ENCODE results near the gene BORCS5. TPM values are rescaled to one million over a fixed set of nuclear protein-coding genes. Genes with fewer than 3 reads are reported as not detected.
A peak's percentile ranks its signal among the peaks of the same experiment; 100 is the strongest.

Gene BORCS5
- total RNA-seq, 5 donors from 2014 or later (not counting 1 experiment from before 2014, with no cell fraction given), result 18.0 to 34.0 (median 25.5) TPM

DNA sequence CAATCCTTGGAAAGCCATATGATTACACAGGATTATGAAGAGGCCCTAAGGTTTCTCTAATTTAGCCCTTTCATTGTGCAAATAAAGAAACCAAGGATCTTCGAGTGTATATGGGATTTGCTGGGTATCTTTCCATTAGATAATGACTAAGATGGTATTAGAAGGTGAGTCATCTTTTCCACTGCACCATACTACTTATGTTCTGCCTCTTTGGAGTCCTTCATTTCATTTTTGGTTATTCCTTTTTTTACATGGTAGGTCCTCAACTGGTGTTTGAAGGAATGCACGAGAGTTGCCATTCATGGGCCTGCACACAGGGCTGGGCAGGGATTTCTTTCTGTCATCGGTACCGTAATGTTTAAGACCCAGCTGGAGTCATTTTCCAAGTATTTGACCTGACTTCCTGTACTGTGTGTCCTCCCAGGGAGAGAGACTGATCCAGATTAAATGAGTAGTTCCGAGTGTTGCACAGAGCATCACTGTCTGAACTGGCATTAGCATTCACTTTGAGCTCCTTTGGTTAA lies 85.7 kb downstream of the BORCS5 start:
- H3K27me3 Mint-ChIP-seq, result no peaks in the 10 kb centered on the region
- DNase-seq (peak in 1 of 35 experiments; percentile 50), ATAC-seq (replicated peaks in 1 of 4) (peak in 1 of 4 experiments; percentile 1)
- Histone ChIP-seq H3K36me3 (ENCODE audit: control insufficient read depth in 2 of 2, extremely low read depth in 1 of 2, insufficient read depth in 1 of 2, low read length in 1 of 2) (peaks cover 0 to 3% of the 10 kb centered on the region in 2 donors), H3K4me3 (ENCODE audit: control insufficient read depth in 1 of 2, extremely low read depth in 1 of 2, low read length in 1 of 2) (no peak overlapping the region), H3K4me1 (ENCODE audit: control insufficient read depth in 1 of 2, extremely low read depth in 1 of 2, insufficient read depth in 2 of 2, low read length in 2 of 2) (peaks cover 33 to 70% of the 10 kb centered on the region in 2 experiments), H3K27me3 (replicated peaks in 1 of 2; ENCODE audit: control insufficient read depth in 2 of 2, extremely low read depth in 1 of 2, insufficient read depth in 2 of 2, low read length in 1 of 2) (no peaks in the 10 kb centered on the region), H3K27ac (ENCODE audit: low read length) (peak overlapping the region; percentile 96), H3K9me3 (no peaks in the 10 kb centered on the region)
- H3K9me3 Mint-ChIP-seq, result no peaks in the 10 kb centered on the region
- ChIA-PET CTCF (interaction anchor here in 1 of 2 donors (0.8 to 2.7 kb wide), 7 partner anchors 23 to 66 kb away, joined by 3 to 21 read pairs (median 8); no protein-coding TSS in a partner anchor), POLR2A (interaction anchor here (0.6 to 2.4 kb wide), 17 partner anchors 12 to 294 kb away, joined by 3 to 28 read pairs (median 5); partner anchors contain the start of gene DUSP16 (in 1 of the 2))
- H3K27ac Mint-ChIP-seq, result peak overlapping the region; percentile 92 to 94
- whole genome bisulfite sequencing (ENCODE audit: insufficient coverage), result 94% methylated on average over 3 of the region's 5 CpGs
- peaks cover 57 to 92% (median 89%) of the 10 kb centered on the region in 3 donors for H3K4me1 Mint-ChIP-seq
- peaks cover 22% of the 10 kb centered on the region for H3K36me3 Mint-ChIP-seq
- peak overlapping the region in 2 of 3 donors; percentile 5 to 63 for H3K4me3 Mint-ChIP-seq

DNA sequence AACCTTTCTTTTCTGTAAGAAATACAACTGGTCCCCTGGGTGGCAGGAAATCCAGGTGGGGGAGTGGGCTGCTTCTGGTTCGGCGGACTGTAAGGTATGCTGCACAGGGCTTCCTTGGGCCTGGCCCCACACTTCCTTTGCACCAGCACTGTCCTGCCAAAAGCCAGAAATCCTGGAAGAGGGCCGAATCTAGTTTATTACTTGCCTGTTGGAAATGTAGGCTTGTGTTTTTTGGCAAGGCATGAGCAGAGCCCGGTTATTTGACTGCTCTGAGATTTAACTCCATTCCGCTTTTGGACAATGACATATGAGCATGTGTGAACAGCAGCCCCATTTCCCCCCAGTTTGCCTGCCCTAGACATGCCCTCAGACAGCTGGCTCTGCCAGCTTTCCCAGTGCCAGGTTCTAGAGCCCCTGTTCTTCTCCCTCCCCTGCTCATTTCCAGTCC lies 86.6 kb downstream of the BORCS5 start:
- 100% methylated on average over 2 of the region's 5 CpGs for WGBS (ENCODE audit: insufficient coverage)
- Histone ChIP-seq H3K27ac (ENCODE audit: low read length) (peak overlapping the region; percentile 96), H3K9me3 (no peaks in the 10 kb centered on the region), H3K27me3 (replicated peaks in 1 of 2; ENCODE audit: control insufficient read depth in 2 of 2, extremely low read depth in 1 of 2, insufficient read depth in 2 of 2, low read length in 1 of 2) (no peaks in the 10 kb centered on the region), H3K36me3 (ENCODE audit: control insufficient read depth in 2 of 2, extremely low read depth in 1 of 2, insufficient read depth in 1 of 2, low read length in 1 of 2) (peaks cover 0 to 3% of the 10 kb centered on the region in 2 donors), H3K4me3 (ENCODE audit: control insufficient read depth in 1 of 2, extremely low read depth in 1 of 2, low read length in 1 of 2) (no peak overlapping the region), H3K4me1 (ENCODE audit: control insufficient read depth in 1 of 2, extremely low read depth in 1 of 2, insufficient read depth in 2 of 2, low read length in 2 of 2) (peaks cover 33 to 73% of the 10 kb centered on the region in 2 experiments)
- Mint-ChIP-seq H3K4me3 (peak overlapping the region in 1 of 3 donors; percentile 63), H3K27me3 (no peaks in the 10 kb centered on the region), H3K27ac (peak overlapping the region; percentile 92 to 94), H3K4me1 (peaks cover 57 to 87% (median 86%) of the 10 kb centered on the region in 3 donors), H3K9me3 (no peaks in the 10 kb centered on the region), H3K36me3 (peaks cover 20% of the 10 kb centered on the region)
- ATAC-seq (replicated peaks in 1 of 4) (no peak), DNase-seq (no peak)
- ChIA-PET POLR2A (interaction anchor here in 1 of 2 donors (0.6 to 2.4 kb wide), 4 partner anchors 13 to 215 kb away, joined by 3 to 28 read pairs (median 20); no protein-coding TSS in a partner anchor), CTCF (interaction anchor here in 1 of 2 donors (0.5 to 2.5 kb wide), 2 partner anchors 22 to 32 kb away, joined by 5 to 21 read pairs; no protein-coding TSS in a partner anchor)

DNA sequence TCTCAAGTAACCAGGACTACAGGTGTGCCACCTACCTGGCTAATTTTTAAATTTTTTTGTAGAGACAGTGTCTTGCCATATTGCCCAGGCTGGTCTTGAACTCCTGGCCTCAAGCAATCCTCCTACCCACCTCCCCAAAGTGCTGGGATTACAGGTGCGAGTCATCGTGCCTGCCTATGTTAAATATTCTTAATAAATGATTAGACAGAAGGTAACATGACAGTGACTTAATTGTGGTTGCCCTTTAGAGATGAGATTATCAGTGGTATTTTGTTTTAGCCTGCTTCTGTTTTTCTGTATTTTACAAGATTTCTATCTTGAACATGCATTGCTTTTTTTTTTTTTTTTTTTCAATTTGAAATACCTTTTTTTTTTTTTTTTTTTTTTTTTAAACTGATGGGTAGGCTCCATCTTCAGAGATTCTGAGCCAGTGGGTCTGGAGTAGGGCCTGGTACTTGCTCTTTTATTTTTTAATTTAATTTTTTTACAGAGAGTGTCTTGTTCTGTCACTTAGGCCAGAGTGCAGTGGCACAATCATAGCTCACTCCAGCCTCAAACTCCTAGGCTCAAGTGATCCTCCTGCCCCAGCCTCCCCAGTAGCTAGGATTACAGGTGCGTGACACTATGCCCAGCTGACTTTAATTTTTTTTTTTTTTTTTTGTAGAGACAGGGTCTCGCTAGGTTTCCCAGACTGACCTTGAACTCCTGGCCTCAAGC lies 88.4 kb downstream of the BORCS5 start:
- ChIA-PET CTCF (interaction anchor here (0.8 to 1.1 kb wide), 4 partner anchors 11 to 291 kb away, joined by 3 to 5 read pairs (median 3); no protein-coding TSS in a partner anchor), POLR2A (interaction anchor here (0.6 to 0.8 kb wide), 7 partner anchors 9 to 164 kb away, joined by 3 to 13 read pairs (median 5); no protein-coding TSS in a partner anchor)
- H3K9me3 ChIP-seq, result no peaks in the 10 kb centered on the region
- peak overlapping the region; percentile 78 to 92 for H3K27ac Mint-ChIP-seq
- H3K27ac ChIP-seq (ENCODE audit: low read length), result peak overlapping the region; percentile 96
- no CpG with 5 or more reads among the region's 4 CpGs for WGBS (ENCODE audit: insufficient coverage)
- H3K36me3 ChIP-seq (ENCODE audit: control insufficient read depth in 2 of 2, extremely low read depth in 1 of 2, insufficient read depth in 1 of 2, low read length in 1 of 2), result peaks cover 0 to 3% of the 10 kb centered on the region in 2 donors
- H3K4me3 Mint-ChIP-seq, result no peak overlapping the region
- ATAC-seq (replicated peaks in 1 of 4), result no peak
- no peaks in the 10 kb centered on the region for H3K27me3 Mint-ChIP-seq
- H3K27me3 ChIP-seq (replicated peaks in 1 of 2; ENCODE audit: control insufficient read depth in 2 of 2, extremely low read depth in 1 of 2, insufficient read depth in 2 of 2, low read length in 1 of 2), result no peaks in the 10 kb centered on the region
- H3K4me1 ChIP-seq (ENCODE audit: control insufficient read depth in 1 of 2, extremely low read depth in 1 of 2, insufficient read depth in 2 of 2, low read length in 2 of 2), result peaks cover 30 to 62% of the 10 kb centered on the region in 2 experiments
- H3K36me3 Mint-ChIP-seq, result peaks cover 25% of the 10 kb centered on the region
- DNase-seq, result no peak
- no peaks in the 10 kb centered on the region for H3K9me3 Mint-ChIP-seq
- H3K4me3 ChIP-seq (ENCODE audit: control insufficient read depth in 1 of 2, extremely low read depth in 1 of 2, low read length in 1 of 2), result no peak overlapping the region
- H3K4me1 Mint-ChIP-seq, result peaks cover 49 to 80% (median 74%) of the 10 kb centered on the region in 3 donors

DNA sequence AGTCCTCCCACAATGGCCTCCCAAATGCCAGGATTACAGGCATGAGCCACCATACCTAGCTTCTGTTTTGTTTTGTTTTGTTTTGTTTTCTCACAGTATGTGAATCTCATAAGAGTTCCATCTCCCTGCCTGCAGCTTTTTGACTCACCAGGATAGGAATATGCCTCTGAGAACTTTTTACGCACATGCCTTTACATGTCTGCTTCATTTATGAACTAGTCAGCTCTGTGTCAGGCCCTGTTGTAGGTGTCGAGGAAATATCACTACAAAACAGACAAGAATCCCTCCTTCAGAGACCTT lies 89.0 kb downstream of the BORCS5 start:
- Histone ChIP-seq H3K4me1 (ENCODE audit: control insufficient read depth in 1 of 2, extremely low read depth in 1 of 2, insufficient read depth in 2 of 2, low read length in 2 of 2) (peaks cover 25 to 57% of the 10 kb centered on the region in 2 experiments), H3K27ac (ENCODE audit: low read length) (no peak overlapping the region), H3K4me3 (ENCODE audit: control insufficient read depth in 1 of 2, extremely low read depth in 1 of 2, low read length in 1 of 2) (no peak overlapping the region), H3K27me3 (replicated peaks in 1 of 2; ENCODE audit: control insufficient read depth in 2 of 2, extremely low read depth in 1 of 2, insufficient read depth in 2 of 2, low read length in 1 of 2) (no peaks in the 10 kb centered on the region), H3K9me3 (no peaks in the 10 kb centered on the region), H3K36me3 (ENCODE audit: control insufficient read depth in 2 of 2, extremely low read depth in 1 of 2, insufficient read depth in 1 of 2, low read length in 1 of 2) (peaks cover 0 to 3% of the 10 kb centered on the region in 2 donors)
- Mint-ChIP-seq H3K4me3 (no peak overlapping the region), H3K27me3 (no peaks in the 10 kb centered on the region), H3K9me3 (no peaks in the 10 kb centered on the region), H3K36me3 (peaks cover 23% of the 10 kb centered on the region), H3K27ac (peak overlapping the region; percentile 41 to 68), H3K4me1 (peaks cover 44 to 75% (median 69%) of the 10 kb centered on the region in 3 donors)
- ChIA-PET CTCF (interaction anchor here in 1 of 2 donors (1.2 kb wide), 1 partner anchor 20 kb away, joined by 4 read pairs; no protein-coding TSS in a partner anchor), POLR2A (interaction anchor here in 1 of 2 donors (0.7 kb wide), 2 partner anchors 11 to 20 kb away, joined by 3 to 7 read pairs; no protein-coding TSS in a partner anchor)
- DNase-seq, result no peak
- no peak for ATAC-seq (replicated peaks in 1 of 4)
- WGBS (ENCODE audit: insufficient coverage), result no CpG with 5 or more reads among the region's 2 CpGs

DNA sequence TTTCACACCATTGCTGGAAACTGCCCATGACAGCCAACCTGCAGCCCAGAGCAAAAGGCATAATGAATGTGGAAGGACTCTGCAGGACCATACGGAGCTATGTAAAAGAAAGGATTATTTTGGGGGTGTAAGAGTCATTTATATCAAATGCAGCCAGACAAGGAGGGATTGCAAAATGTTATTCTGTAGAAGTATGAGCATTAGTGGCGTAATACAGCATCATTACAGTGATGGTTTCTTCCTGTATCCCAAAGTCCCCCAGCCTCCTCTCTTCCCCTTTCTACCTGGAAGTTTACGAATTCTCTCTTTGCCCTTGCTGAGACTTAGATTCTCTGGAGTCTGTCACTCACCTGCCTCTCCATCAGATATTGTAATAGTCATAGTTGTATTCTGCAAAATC lies 89.9 kb downstream of the BORCS5 start:
- Histone ChIP-seq H3K27me3 (replicated peaks in 1 of 2; ENCODE audit: control insufficient read depth in 2 of 2, extremely low read depth in 1 of 2, insufficient read depth in 2 of 2, low read length in 1 of 2) (no peaks in the 10 kb centered on the region), H3K9me3 (no peaks in the 10 kb centered on the region), H3K27ac (ENCODE audit: low read length) (no peak overlapping the region), H3K4me3 (ENCODE audit: control insufficient read depth in 1 of 2, extremely low read depth in 1 of 2, low read length in 1 of 2) (no peak overlapping the region), H3K4me1 (ENCODE audit: control insufficient read depth in 1 of 2, extremely low read depth in 1 of 2, insufficient read depth in 2 of 2, low read length in 2 of 2) (peaks cover 15 to 47% of the 10 kb centered on the region in 2 experiments), H3K36me3 (ENCODE audit: control insufficient read depth in 2 of 2, extremely low read depth in 1 of 2, insufficient read depth in 1 of 2, low read length in 1 of 2) (peaks cover 0 to 3% of the 10 kb centered on the region in 2 donors)
- ATAC-seq (replicated peaks in 1 of 4) (no peak), DNase-seq (no peak)
- 100% methylated on average over 1 of the region's 3 CpGs for WGBS (ENCODE audit: insufficient coverage)
- POLR2A ChIA-PET, result interaction anchor here in 1 of 2 donors (0.5 kb wide), 1 partner anchor 100 kb away, joined by 15 read pairs; no protein-coding TSS in a partner anchor
- H3K4me3 Mint-ChIP-seq, result no peak overlapping the region
- H3K27me3 Mint-ChIP-seq, result no peaks in the 10 kb centered on the region
- CTCF ChIA-PET, result interaction anchor here (0.5 to 1.2 kb wide), 3 partner anchors 19 to 124 kb away, joined by 3 to 4 read pairs (median 4); no protein-coding TSS in a partner anchor
- no peaks in the 10 kb centered on the region for H3K9me3 Mint-ChIP-seq
- peaks cover 34 to 65% (median 59%) of the 10 kb centered on the region in 3 donors for H3K4me1 Mint-ChIP-seq
- peak overlapping the region; percentile 51 to 65 for H3K27ac Mint-ChIP-seq
- peaks cover 27% of the 10 kb centered on the region for H3K36me3 Mint-ChIP-seq

DNA sequence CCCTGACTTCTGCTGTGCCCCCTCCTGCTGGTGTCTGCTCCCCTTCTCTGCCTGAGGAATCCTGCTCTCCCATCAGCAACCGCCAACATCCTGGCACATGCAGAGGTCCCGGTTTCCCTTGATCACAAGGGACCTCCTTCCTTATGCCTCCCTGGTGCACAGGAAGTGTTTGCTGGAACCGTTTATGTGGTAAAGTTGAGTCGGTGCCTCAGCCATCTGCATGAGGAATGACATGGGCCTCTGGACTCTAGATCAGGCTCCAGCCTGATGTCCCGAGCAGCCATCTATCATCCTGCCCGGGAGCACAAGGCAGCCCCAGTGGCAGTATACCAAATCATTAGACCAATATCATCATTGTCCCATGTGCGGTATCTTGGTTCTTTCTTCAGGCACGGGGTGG lies 90.4 kb downstream of the BORCS5 start:
- H3K27ac ChIP-seq (ENCODE audit: low read length), result no peak overlapping the region
- no peak for ATAC-seq (replicated peaks in 1 of 4)
- H3K27me3 ChIP-seq (replicated peaks in 1 of 2; ENCODE audit: control insufficient read depth in 2 of 2, extremely low read depth in 1 of 2, insufficient read depth in 2 of 2, low read length in 1 of 2), result no peaks in the 10 kb centered on the region
- H3K4me3 ChIP-seq (ENCODE audit: control insufficient read depth in 1 of 2, extremely low read depth in 1 of 2, low read length in 1 of 2), result no peak overlapping the region
- Mint-ChIP-seq H3K9me3 (no peaks in the 10 kb centered on the region), H3K27ac (peak overlapping the region; percentile 37 to 65), H3K36me3 (peaks cover 27% of the 10 kb centered on the region), H3K27me3 (no peaks in the 10 kb centered on the region), H3K4me1 (peaks cover 30 to 61% (median 55%) of the 10 kb centered on the region in 3 donors), H3K4me3 (no peak overlapping the region)
- peaks cover 0 to 3% of the 10 kb centered on the region in 2 donors for H3K36me3 ChIP-seq (ENCODE audit: control insufficient read depth in 2 of 2, extremely low read depth in 1 of 2, insufficient read depth in 1 of 2, low read length in 1 of 2)
- ChIA-PET CTCF (no interaction called here), POLR2A (interaction anchor here in 1 of 2 donors (0.6 kb wide), 1 partner anchor 31 kb away, joined by 4 read pairs; no protein-coding TSS in a partner anchor)
- H3K9me3 ChIP-seq, result no peaks in the 10 kb centered on the region
- no peak for DNase-seq
- peaks cover 11 to 43% of the 10 kb centered on the region in 2 experiments for H3K4me1 ChIP-seq (ENCODE audit: control insufficient read depth in 1 of 2, extremely low read depth in 1 of 2, insufficient read depth in 2 of 2, low read length in 2 of 2)
- WGBS (ENCODE audit: insufficient coverage), result 86% methylated on average over 1 of the region's 8 CpGs
